Osteoblast (primary cell): Measurements from ENCODE around the gene RRN3. TPM values are rescaled to one million over a fixed set of nuclear protein-coding genes. Genes with fewer than 3 reads are reported as not detected.

Source experiments
- DNase-seq: peaks from one replicate; pipeline ENCODE4 v3.0.0; 2011; ENCODE audit warnings: low spot score, mixed read lengths; ENCODE audit not compliant: insufficient read length; ENCODE audit errors: missing footprints
- H2AFZ ChIP-seq: 2 replicates; pipeline ENCODE4 v1.6.0; 2011; ENCODE audit warnings: mild to moderate bottlenecking, low read length
- H3K27ac ChIP-seq: 2 replicates; pipeline ENCODE4 v1.5.1; 2011; ENCODE audit warnings: mild to moderate bottlenecking, low read depth, low read length, moderate library complexity
- H3K27me3 ChIP-seq: 2 replicates; pipeline ENCODE4 v1.6.0; 2012; ENCODE audit warnings: mild to moderate bottlenecking, control low read depth, inconsistent platforms, low read length, moderate library complexity; ENCODE audit not compliant: insufficient read depth
- H3K36me3 ChIP-seq: 2 replicates; pipeline ENCODE4 v1.5.1; 2011; ENCODE audit warnings: mild to moderate bottlenecking, low read length, control low read depth, moderate library complexity; ENCODE audit not compliant: insufficient read depth
- H3K4me1 ChIP-seq: 2 replicates; pipeline ENCODE4 v1.5.1; 2011; ENCODE audit warnings: mild to moderate bottlenecking, low read length, control low read depth, moderate library complexity; ENCODE audit not compliant: insufficient read depth
- H3K4me2 ChIP-seq: 2 replicates; pipeline ENCODE4 v1.6.0; 2011; ENCODE audit warnings: mild to moderate bottlenecking, low read length; ENCODE audit not compliant: insufficient read depth
- H3K4me3 ChIP-seq: fragments of 200-600 bp; sonication (generic); 3 replicates; pipeline ENCODE4 v1.5.1; 2012; ENCODE audit warnings: mild to moderate bottlenecking, low read length, inconsistent platforms; ENCODE audit not compliant: insufficient read depth
- H3K79me2 ChIP-seq: 2 replicates; pipeline ENCODE4 v1.6.0; 2012; ENCODE audit warnings: mild to moderate bottlenecking, low read length, control low read depth, inconsistent platforms; ENCODE audit not compliant: insufficient read depth
- H3K9me3 ChIP-seq: 2 replicates; pipeline ENCODE4 v1.5.1; 2011; ENCODE audit warnings: low read depth, low read length, control low read depth
- H4K20me1 ChIP-seq: 2 replicates; pipeline ENCODE4 v1.6.0; 2012; ENCODE audit warnings: mild to moderate bottlenecking, low read length, control low read depth; ENCODE audit not compliant: insufficient read depth
- total RNA-seq: library from RNA; depleted of rRNA; stranded (reverse); fragments of >200 nt; gene quantifications from 2 replicates; pipeline ENCODE4 v1.2.3, GENCODE V29; 2012
- TF ChIP-seq, protein P1 (sequence below): IDR thresholded peaks from 2 replicates; pipeline ENCODE4 v1.5.1; 2011; ENCODE audit warnings: mild to moderate bottlenecking, low read depth, low read length, moderate library complexity; ENCODE audit errors: extremely low read depth

RRN3 gene
- total RNA-seq, 1 donor, result 29.3 TPM

DNA sequence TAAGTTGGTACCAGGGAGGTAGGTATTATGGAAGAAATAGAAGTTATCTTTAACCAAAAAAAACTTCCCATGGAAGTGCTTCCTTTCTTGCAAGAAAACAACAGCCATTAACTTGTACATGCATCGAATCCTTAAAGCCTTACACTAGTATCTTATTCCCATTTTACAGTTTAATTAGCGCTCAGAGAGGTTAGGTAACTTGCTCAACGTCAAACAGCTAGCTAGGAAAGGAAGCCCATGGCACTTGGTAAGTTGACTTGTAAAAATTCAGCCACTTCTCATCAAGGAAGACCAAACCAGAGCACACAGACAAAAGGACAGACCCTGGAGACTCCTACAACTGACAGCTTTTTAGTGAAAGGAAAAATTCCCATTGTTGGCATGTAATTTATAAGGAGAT is 34.7 kb downstream of the RRN3 start:
- no peaks in the 10 kb centered on the region for H4K20me1 ChIP-seq
- TF ChIP-seq, protein P1, sequence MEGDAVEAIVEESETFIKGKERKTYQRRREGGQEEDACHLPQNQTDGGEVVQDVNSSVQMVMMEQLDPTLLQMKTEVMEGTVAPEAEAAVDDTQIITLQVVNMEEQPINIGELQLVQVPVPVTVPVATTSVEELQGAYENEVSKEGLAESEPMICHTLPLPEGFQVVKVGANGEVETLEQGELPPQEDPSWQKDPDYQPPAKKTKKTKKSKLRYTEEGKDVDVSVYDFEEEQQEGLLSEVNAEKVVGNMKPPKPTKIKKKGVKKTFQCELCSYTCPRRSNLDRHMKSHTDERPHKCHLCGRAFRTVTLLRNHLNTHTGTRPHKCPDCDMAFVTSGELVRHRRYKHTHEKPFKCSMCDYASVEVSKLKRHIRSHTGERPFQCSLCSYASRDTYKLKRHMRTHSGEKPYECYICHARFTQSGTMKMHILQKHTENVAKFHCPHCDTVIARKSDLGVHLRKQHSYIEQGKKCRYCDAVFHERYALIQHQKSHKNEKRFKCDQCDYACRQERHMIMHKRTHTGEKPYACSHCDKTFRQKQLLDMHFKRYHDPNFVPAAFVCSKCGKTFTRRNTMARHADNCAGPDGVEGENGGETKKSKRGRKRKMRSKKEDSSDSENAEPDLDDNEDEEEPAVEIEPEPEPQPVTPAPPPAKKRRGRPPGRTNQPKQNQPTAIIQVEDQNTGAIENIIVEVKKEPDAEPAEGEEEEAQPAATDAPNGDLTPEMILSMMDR, result no peak
- H3K79me2 ChIP-seq, result peaks cover 15% of the 10 kb centered on the region
- no peak overlapping the region for H3K4me3 ChIP-seq
- no peak overlapping the region for H3K27ac ChIP-seq
- no peaks in the 10 kb centered on the region for H3K9me3 ChIP-seq
- peaks cover 9% of the 10 kb centered on the region for H3K4me1 ChIP-seq
- H2AFZ ChIP-seq, result no peak overlapping the region
- no peak overlapping the region for H3K4me2 ChIP-seq
- peaks cover 42% of the 10 kb centered on the region for H3K36me3 ChIP-seq
- H3K27me3 ChIP-seq, result no peaks in the 10 kb centered on the region
- DNase-seq, result no peak

DNA sequence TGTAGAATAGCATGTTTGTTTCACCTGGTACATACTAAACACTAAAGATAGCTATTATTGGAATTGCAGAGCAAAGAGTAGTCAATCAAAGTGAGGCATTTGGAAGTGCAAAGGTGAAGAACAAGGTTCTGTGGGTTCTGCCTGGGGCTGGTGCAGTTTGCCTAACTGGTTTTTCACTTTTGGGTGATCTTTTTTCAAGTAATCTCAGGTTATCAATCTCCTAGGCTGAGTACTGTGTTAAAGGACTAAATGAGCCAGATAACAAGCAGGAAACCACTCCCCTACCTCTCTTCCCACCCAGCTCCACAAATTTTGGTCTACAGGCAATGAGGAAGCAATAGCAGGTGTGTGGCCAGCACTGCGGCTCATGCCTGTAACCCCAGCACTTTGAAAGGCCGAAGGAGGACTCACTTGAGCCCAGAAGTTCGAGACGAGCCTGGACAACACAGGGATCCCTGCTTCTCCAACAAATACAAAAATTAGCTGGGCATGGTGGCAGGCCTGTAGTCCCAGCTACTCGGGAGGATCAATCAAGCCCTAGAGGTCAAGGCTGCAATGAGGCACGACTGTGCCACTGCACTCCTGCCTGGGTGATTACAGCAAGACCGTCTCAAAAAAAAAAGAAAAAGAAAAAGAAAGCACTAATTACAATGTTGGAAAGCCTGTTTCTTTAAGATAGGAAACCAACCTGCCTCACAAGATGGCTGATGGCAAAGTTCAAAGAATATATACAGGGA is 36.2 kb downstream of the RRN3 start:
- no peaks in the 10 kb centered on the region for H3K9me3 ChIP-seq
- peaks cover 25% of the 10 kb centered on the region for H3K79me2 ChIP-seq
- H3K27ac ChIP-seq, result no peak overlapping the region
- H3K4me3 ChIP-seq, result no peak overlapping the region
- H3K27me3 ChIP-seq, result no peaks in the 10 kb centered on the region
- H4K20me1 ChIP-seq, result no peaks in the 10 kb centered on the region
- peaks cover 39% of the 10 kb centered on the region for H3K36me3 ChIP-seq
- no peak overlapping the region for H3K4me2 ChIP-seq
- peaks cover 10% of the 10 kb centered on the region for H3K4me1 ChIP-seq
- TF ChIP-seq, protein P1, result no peak
- H2AFZ ChIP-seq, result no peak overlapping the region
- DNase-seq, result no peak

DNA sequence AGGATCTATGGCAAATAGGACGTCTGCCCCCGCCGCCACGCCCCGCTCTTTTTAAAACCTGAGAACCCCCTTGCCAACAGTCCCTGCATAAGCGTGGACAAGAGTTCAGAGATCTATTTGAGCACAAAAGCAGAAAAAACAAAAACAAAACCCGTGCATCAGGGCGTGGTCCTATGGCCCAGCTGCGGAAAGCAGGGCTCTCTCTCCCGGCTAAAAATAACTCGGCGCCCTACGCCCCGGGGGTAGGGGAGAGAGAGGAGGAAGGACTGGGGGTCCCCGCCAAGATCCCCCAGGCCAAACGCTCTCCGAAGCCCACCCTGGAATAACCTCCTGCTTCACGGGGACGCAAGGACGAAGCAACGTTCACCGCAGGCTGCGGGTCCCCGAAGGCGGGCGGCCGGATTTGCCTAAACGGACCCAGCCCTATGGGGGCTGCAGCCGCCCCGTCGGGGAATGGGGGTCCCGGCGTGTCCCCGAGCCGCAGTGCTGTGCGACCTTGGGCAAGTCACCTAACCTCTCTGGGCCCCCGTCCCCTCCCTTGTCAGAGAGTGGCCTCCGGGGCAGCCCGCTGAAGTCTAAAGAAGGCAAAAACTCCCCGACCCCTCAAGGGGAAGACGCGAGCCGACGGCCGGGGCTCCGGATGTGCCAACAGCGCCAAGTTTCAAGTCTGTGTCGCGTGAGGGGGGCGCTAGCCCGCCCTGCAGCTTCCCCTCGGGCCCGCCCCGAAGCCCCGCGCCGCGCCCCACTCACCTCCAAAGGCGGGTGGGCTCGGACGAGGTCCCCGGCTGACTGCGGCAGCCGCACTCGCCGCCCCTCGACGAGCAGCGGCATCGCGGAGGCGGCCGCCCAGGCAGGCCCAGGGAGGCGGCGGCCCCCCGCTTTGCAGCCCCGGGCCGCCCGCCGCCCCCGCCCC is 38.7 kb downstream of the RRN3 start:
- H3K27me3 ChIP-seq, result no peaks in the 10 kb centered on the region
- H3K9me3 ChIP-seq, result no peaks in the 10 kb centered on the region
- H3K4me1 ChIP-seq, result peaks cover 10% of the 10 kb centered on the region
- TF ChIP-seq, protein P1, result no peak
- peak; percentile 87 for DNase-seq
- peaks cover 46% of the 10 kb centered on the region for H3K79me2 ChIP-seq
- no peaks in the 10 kb centered on the region for H4K20me1 ChIP-seq
- H3K36me3 ChIP-seq, result peaks cover 18% of the 10 kb centered on the region
- H3K27ac ChIP-seq, result peak overlapping the region; percentile 43
- peak overlapping the region; percentile 85 for H2AFZ ChIP-seq
- H3K4me3 ChIP-seq, result peak overlapping the region; percentile 88
- H3K4me2 ChIP-seq, result peak overlapping the region; percentile 91
